ENCODE data around the gene ELMOD3. TPM values are rescaled to one million over a fixed set of nuclear protein-coding genes. Genes with fewer than 3 reads are reported as not detected.

ELMOD3 gene
- total RNA-seq, 4 donors from 2014 or later: 8.2 to 16.6 (median 13.7) TPM

DNA sequence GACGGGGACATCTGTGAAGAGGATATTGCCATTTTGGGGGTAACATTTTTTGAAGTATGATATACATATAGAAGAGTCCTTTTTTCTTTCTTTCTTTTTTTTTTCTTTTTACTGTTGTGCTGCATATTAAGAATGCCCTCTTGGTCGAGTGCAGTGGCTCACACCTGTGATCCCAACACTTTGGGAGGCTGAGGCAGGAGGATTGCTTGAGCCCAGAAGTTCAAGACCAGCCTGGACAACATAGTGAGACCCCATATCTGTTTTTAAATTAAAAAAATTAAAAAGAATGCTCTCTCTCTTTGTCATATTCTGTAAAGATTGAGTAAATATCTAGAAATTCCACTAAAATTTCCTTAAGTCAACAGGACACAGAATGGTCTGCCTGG is 67.5 kb downstream of the ELMOD3 start:
- intact Hi-C loops (cut with DNase I): no loop called here
- TF ChIP-seq, protein P1, sequence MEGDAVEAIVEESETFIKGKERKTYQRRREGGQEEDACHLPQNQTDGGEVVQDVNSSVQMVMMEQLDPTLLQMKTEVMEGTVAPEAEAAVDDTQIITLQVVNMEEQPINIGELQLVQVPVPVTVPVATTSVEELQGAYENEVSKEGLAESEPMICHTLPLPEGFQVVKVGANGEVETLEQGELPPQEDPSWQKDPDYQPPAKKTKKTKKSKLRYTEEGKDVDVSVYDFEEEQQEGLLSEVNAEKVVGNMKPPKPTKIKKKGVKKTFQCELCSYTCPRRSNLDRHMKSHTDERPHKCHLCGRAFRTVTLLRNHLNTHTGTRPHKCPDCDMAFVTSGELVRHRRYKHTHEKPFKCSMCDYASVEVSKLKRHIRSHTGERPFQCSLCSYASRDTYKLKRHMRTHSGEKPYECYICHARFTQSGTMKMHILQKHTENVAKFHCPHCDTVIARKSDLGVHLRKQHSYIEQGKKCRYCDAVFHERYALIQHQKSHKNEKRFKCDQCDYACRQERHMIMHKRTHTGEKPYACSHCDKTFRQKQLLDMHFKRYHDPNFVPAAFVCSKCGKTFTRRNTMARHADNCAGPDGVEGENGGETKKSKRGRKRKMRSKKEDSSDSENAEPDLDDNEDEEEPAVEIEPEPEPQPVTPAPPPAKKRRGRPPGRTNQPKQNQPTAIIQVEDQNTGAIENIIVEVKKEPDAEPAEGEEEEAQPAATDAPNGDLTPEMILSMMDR (IDR thresholded peaks at IDR 0.05): no peak
- TF ChIP-seq POLR2A (IDR thresholded peaks at IDR 0.05): no peak
- Histone ChIP-seq H3K4me3 (no peak overlapping the region), H3K4me1 (peaks cover 30 to 42% (median 33%) of the 10 kb centered on the region in 3 donors), H3K36me3 (no peaks in the 10 kb centered on the region), H3K9me3 (no peaks in the 10 kb centered on the region), H3K27ac (no peak overlapping the region), H3K27me3 (no peaks in the 10 kb centered on the region)
- no peak for DNase-seq
- 81 to 95% methylated on average over 2 of the region's 2 CpGs for WGBS, 2 donors

DNA sequence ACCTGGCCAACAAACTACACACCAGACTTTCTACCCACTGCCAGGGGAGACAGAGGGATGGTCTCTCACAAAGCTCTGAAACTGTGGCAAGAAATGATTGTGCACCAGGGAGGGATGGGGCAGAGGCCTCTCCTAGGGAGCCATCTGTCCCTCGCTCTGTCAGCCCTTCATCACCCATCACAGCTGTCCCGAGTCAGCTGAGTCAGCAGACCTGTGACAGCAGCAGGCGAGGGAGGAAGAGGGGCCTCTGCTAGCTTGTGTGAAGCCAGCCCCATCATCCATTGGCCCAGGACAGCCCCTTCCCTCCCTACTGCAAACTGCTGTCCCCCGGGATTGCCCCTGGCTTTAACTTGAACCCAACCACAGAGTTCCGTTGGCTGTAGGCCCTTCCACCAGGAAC is 69.0 kb downstream of the ELMOD3 start:
- peaks cover 25 to 32% (median 27%) of the 10 kb centered on the region in 3 donors for H3K4me1 ChIP-seq
- intact Hi-C loops (cut with DNase I): no loop called here
- H3K27ac ChIP-seq: no peak overlapping the region
- DNase-seq: no peak
- no peak overlapping the region for H3K4me3 ChIP-seq
- no peaks in the 10 kb centered on the region for H3K36me3 ChIP-seq
- WGBS, 2 donors: 80 to 90% methylated on average over 1 to 5 of the region's 5 CpGs
- TF ChIP-seq, protein P1 (IDR thresholded peaks at IDR 0.05): no peak
- TF ChIP-seq POLR2A (IDR thresholded peaks at IDR 0.05): no peak
- no peaks in the 10 kb centered on the region for H3K27me3 ChIP-seq
- no peaks in the 10 kb centered on the region for H3K9me3 ChIP-seq

DNA sequence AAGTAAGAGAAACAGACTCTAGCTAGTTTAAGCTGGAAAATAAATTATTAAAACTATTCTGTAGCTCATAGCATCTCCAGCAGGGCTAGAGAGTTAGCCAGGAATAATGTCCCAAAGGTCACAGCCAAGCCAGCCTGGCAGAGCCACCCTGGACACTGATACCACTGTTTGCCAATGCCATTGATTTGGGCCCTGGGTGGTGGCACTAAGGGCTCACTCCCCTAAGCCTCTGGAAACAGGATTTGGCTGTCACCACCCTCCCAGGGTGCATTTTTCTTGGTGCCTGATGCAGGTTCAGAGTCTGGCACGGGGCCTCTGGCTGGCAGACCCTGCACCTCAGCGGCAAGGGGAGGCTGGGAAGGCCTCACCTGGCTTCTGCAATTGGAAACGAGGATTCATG is 71.0 kb downstream of the ELMOD3 start:
- Histone ChIP-seq H3K27me3 (no peaks in the 10 kb centered on the region), H3K4me3 (no peak overlapping the region), H3K27ac (no peak overlapping the region), H3K9me3 (no peaks in the 10 kb centered on the region), H3K4me1 (peaks cover 10 to 13% (median 11%) of the 10 kb centered on the region in 3 donors), H3K36me3 (no peaks in the 10 kb centered on the region)
- intact Hi-C loops (cut with DNase I): no loop called here
- TF ChIP-seq, protein P1 (IDR thresholded peaks at IDR 0.05): no peak
- TF ChIP-seq POLR2A (IDR thresholded peaks at IDR 0.05): no peak
- WGBS, 2 donors: 80 to 86% methylated on average over 1 to 2 of the region's 3 CpGs
- no peak for DNase-seq

DNA sequence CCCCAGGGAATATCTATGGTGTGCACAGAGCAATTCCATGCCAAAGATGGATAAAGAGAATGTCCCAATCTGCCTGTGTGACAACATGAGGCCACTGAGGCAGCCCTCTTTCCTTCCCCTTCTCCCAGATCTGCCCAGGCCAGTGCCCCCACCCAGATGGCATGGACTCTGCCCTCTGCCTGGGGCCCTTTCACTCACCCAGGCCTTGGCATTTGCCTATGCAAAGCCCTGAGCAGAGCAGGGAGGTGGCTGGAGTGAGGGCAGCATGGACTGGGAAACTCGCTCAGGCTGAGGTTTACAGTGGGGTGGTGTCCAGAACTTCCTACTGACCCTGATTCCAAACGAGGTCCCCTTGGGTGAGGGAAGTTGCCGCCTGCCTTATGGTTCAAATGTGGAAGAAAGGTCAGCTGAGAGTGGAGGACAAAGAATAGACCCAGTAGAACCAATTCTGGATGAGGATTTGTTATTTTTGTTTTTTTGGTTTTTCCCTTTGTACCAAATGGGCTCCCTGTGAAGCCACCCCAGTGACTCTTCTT is 72.8 kb downstream of the ELMOD3 start:
- 71 to 78% methylated on average over 2 to 3 of the region's 3 CpGs for WGBS, 2 donors
- intact Hi-C loops (cut with DNase I): no loop called here
- TF ChIP-seq POLR2A (IDR thresholded peaks at IDR 0.05): no peak
- TF ChIP-seq, protein P1 (IDR thresholded peaks at IDR 0.05): no peak
- no peaks in the 10 kb centered on the region for H3K36me3 ChIP-seq
- no peaks in the 10 kb centered on the region for H3K27me3 ChIP-seq
- no peak overlapping the region for H3K4me3 ChIP-seq
- no peaks in the 10 kb centered on the region for H3K9me3 ChIP-seq
- no peak for DNase-seq
- H3K27ac ChIP-seq: no peak overlapping the region
- peaks cover 0 to 6% (median 0%) of the 10 kb centered on the region in 3 donors for H3K4me1 ChIP-seq

DNA sequence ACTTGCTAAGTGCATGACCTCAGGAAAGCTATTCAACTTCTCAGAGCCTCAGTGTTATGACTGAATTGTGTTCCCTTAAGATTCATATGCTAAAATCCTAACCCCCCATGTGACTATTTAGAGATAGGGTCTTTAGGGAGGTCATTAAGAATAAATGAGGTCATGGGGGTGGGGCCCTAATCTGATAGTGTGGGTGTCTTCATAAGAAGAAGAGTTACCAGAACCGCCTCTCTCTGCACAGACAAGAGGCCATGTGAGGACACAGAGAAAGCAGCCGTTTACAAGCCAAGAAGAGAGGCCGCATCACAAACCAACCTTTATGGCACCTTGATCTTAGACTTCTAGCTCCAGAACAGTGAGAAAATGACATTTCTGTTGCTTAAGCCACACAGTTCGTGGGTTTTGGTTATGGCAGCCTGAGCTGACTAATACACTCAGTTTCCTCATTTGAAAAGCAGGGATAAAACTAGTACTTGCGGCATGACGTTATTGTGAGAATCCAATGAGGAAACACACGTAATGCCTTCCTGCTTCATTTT is 73.8 kb downstream of the ELMOD3 start:
- Histone ChIP-seq H3K27me3 (no peaks in the 10 kb centered on the region), H3K4me1 (peaks cover 6 to 14% (median 6%) of the 10 kb centered on the region in 3 donors), H3K27ac (no peak overlapping the region), H3K9me3 (no peaks in the 10 kb centered on the region), H3K36me3 (no peaks in the 10 kb centered on the region), H3K4me3 (no peak overlapping the region)
- intact Hi-C loops (cut with DNase I): no loop called here
- TF ChIP-seq, protein P1 (IDR thresholded peaks at IDR 0.05): no peak
- no peak for TF ChIP-seq POLR2A (IDR thresholded peaks at IDR 0.05)
- 68 to 77% methylated on average over 7 of the region's 7 CpGs for WGBS, 2 donors
- DNase-seq: no peak

Data from esophagus squamous epithelium (tissue), 5 donors.